ENCODE results near the gene ZBTB7C. TPM values are rescaled to one million over a fixed set of nuclear protein-coding genes. Genes with fewer than 3 reads are reported as not detected.
A peak's percentile ranks its signal among the peaks of the same experiment; 100 is the strongest.

ZBTB7C gene
- total RNA-seq, 1 experiment from 2014 or later, result not detected

GRCh38 chr18:48230467-48231113 is 178.6 kb downstream of the ZBTB7C start:
- Mint-ChIP-seq H3K4me1 (ENCODE audit: low read depth, unreplicated experiment) (no peaks in the 10 kb centered on the region), H3K27me3 (ENCODE audit: unreplicated experiment) (peaks cover 81% of the 10 kb centered on the region), H3K9me3 (ENCODE audit: low read depth, unreplicated experiment) (no peaks in the 10 kb centered on the region), H3K36me3 (ENCODE audit: insufficient read depth, unreplicated experiment) (no peaks in the 10 kb centered on the region), H3K27ac (ENCODE audit: unreplicated experiment) (no peak overlapping the region), H3K4me3 (ENCODE audit: low read depth, unreplicated experiment) (no peak overlapping the region)
- peak; percentile 65 for DNase-seq
- peak; percentile 53 for TF ChIP-seq CTCF (IDR thresholded peaks at IDR 0.05; ENCODE audit: unreplicated experiment)
- BruUV-seq (replicated peaks), result no TSS peak
- intact Hi-C loops (cut with micrococcal nuclease; ENCODE audit: unreplicated experiment), result loop anchor here (1.0 to 10.0 kb wide), 4 partner anchors 23 to 216 kb away; no protein-coding TSS in a partner anchor
- CTCF ChIA-PET, result interaction anchor here (0.5 to 0.9 kb wide), 4 partner anchors 15 to 1527 kb away, joined by 3 to 5 read pairs (median 4); no protein-coding TSS in a partner anchor

- intact Hi-C loops (cut with micrococcal nuclease; ENCODE audit: unreplicated experiment), result loop anchor here (5.0 kb wide), 1 partner anchor 197 kb away; no protein-coding TSS in a partner anchor
- no peaks in the 10 kb centered on the region for H3K4me1 Mint-ChIP-seq (ENCODE audit: low read depth, unreplicated experiment)
- no peaks in the 10 kb centered on the region for H3K9me3 Mint-ChIP-seq (ENCODE audit: low read depth, unreplicated experiment)
- no peak for DNase-seq
- BruUV-seq (replicated peaks), result no TSS peak
- H3K27me3 Mint-ChIP-seq (ENCODE audit: unreplicated experiment), result peaks cover 70% of the 10 kb centered on the region
- no peak overlapping the region for H3K4me3 Mint-ChIP-seq (ENCODE audit: low read depth, unreplicated experiment)
- H3K27ac Mint-ChIP-seq (ENCODE audit: unreplicated experiment), result no peak overlapping the region
- no peaks in the 10 kb centered on the region for H3K36me3 Mint-ChIP-seq (ENCODE audit: insufficient read depth, unreplicated experiment)
- no peak for TF ChIP-seq CTCF (IDR thresholded peaks at IDR 0.05; ENCODE audit: unreplicated experiment)
- CTCF ChIA-PET, result no interaction called here
These were observed 179.6 kb downstream of the ZBTB7C start for GRCh38 chr18:48229552-48229981.

- Mint-ChIP-seq H3K27me3 (ENCODE audit: unreplicated experiment) (peaks cover 63% of the 10 kb centered on the region), H3K27ac (ENCODE audit: unreplicated experiment) (no peak overlapping the region), H3K9me3 (ENCODE audit: low read depth, unreplicated experiment) (no peaks in the 10 kb centered on the region), H3K4me3 (ENCODE audit: low read depth, unreplicated experiment) (no peak overlapping the region), H3K4me1 (ENCODE audit: low read depth, unreplicated experiment) (no peaks in the 10 kb centered on the region), H3K36me3 (ENCODE audit: insufficient read depth, unreplicated experiment) (no peaks in the 10 kb centered on the region)
- no peak for DNase-seq
- TF ChIP-seq CTCF (IDR thresholded peaks at IDR 0.05; ENCODE audit: unreplicated experiment), result no peak
- CTCF ChIA-PET, result no interaction called here
- intact Hi-C loops (cut with micrococcal nuclease; ENCODE audit: unreplicated experiment), result loop anchor here (5.0 kb wide), 1 partner anchor 197 kb away; no protein-coding TSS in a partner anchor
- no TSS peak for BruUV-seq (replicated peaks)
These were observed 180.3 kb downstream of the ZBTB7C start for GRCh38 chr18:48228841-48229240.

GRCh38 chr18:48228301-48228715 is 180.9 kb downstream of the ZBTB7C start:
- H3K27me3 Mint-ChIP-seq (ENCODE audit: unreplicated experiment), result peaks cover 58% of the 10 kb centered on the region
- BruUV-seq (replicated peaks), result no TSS peak
- H3K4me1 Mint-ChIP-seq (ENCODE audit: low read depth, unreplicated experiment), result no peaks in the 10 kb centered on the region
- no peak for DNase-seq
- intact Hi-C loops (cut with micrococcal nuclease; ENCODE audit: unreplicated experiment), result loop anchor here (5.0 kb wide), 1 partner anchor 196 kb away; no protein-coding TSS in a partner anchor
- H3K9me3 Mint-ChIP-seq (ENCODE audit: low read depth, unreplicated experiment), result no peaks in the 10 kb centered on the region
- H3K4me3 Mint-ChIP-seq (ENCODE audit: low read depth, unreplicated experiment), result no peak overlapping the region
- CTCF ChIA-PET, result interaction anchor here (0.6 kb wide), 1 partner anchor 68 kb away, joined by 3 read pairs; no protein-coding TSS in a partner anchor
- H3K27ac Mint-ChIP-seq (ENCODE audit: unreplicated experiment), result no peak overlapping the region
- no peaks in the 10 kb centered on the region for H3K36me3 Mint-ChIP-seq (ENCODE audit: insufficient read depth, unreplicated experiment)
- no peak for TF ChIP-seq CTCF (IDR thresholded peaks at IDR 0.05; ENCODE audit: unreplicated experiment)

Data from Calu3 (cell line).